Lung (tissue), 12 donors: Measurements from ENCODE around the gene SYNGR2. TPM values are rescaled to one million over a fixed set of nuclear protein-coding genes. Genes with fewer than 3 reads are reported as not detected.

ENCODE experiments used
- ATAC-seq: fragments of 200-7000 bp; cut with Tn5 transposase; one replicate; pipeline ENCODE4 v1.9.1; 2020; ENCODE audit warnings: moderate number of reproducible peaks; ENCODE audit not compliant: insufficient read depth, low FRiP score
- DNase-seq, 3 donors: peaks; one replicate each; pipeline ENCODE4 v3.0.0-alpha.2; 2013 to 2017
- H3K27ac ChIP-seq, 2 donors: one replicate each; pipeline ENCODE4 v1.5.1; 2013; ENCODE audit warnings: mild to moderate bottlenecking in 2 of 2, moderate library complexity in 2 of 2, control low read depth in 1 of 2, inconsistent platforms in 1 of 2, low read depth in 1 of 2, low read length in 1 of 2
- H3K27me3 ChIP-seq, 3 donors: one replicate each; pipeline ENCODE4 v1.5.1; 2013; ENCODE audit warnings: low read length in 2 of 3; ENCODE audit not compliant: control insufficient read depth in 3 of 3, insufficient read depth in 3 of 3
- H3K36me3 ChIP-seq, 4 donors: one replicate each; pipeline ENCODE4 v1.5.1; 2013; ENCODE audit warnings: low read length in 4 of 4, mild to moderate bottlenecking in 1 of 4, moderate library complexity in 1 of 4; ENCODE audit not compliant: control insufficient read depth in 4 of 4, insufficient read depth in 4 of 4
- H3K4me1 ChIP-seq, 5 donors: one replicate each; pipeline ENCODE4 v1.5.1; 2013; ENCODE audit warnings: low read length in 5 of 5, mild to moderate bottlenecking in 2 of 5, moderate library complexity in 1 of 5; ENCODE audit not compliant: control insufficient read depth in 5 of 5, insufficient read depth in 5 of 5
- H3K4me3 ChIP-seq: one replicate; pipeline ENCODE4 v1.5.1; 2013; ENCODE audit warnings: mild to moderate bottlenecking, control low read depth, moderate library complexity
- H3K9ac ChIP-seq, 2 donors: one replicate each; pipeline ENCODE4 v1.5.1; 2013; ENCODE audit warnings: low read length in 2 of 2, control low read depth in 1 of 2; ENCODE audit not compliant: insufficient read depth in 1 of 2
- H3K9me3 ChIP-seq, 4 donors: one replicate each; pipeline ENCODE4 v1.5.1; 2013; ENCODE audit warnings: low read length in 3 of 4, mild to moderate bottlenecking in 1 of 4, moderate library complexity in 1 of 4; ENCODE audit not compliant: control insufficient read depth in 4 of 4, insufficient read depth in 3 of 4
- CTCF ChIP-seq: IDR thresholded peaks from 2 replicates; pipeline ENCODE4 v1.5.1; 2012; ENCODE audit warnings: mild to moderate bottlenecking; ENCODE audit errors: control extremely low read depth, extremely low read depth
- WGBS, 2 donors: extraction: QIAGEN DNeasy Blood & Tissue Kit; methylation state at CpG; one replicate each; pipeline ENCODE4 v1.1.7; 2013; 5-methylcytosine and 5-hydroxymethylcytosine counted together
- polyA plus RNA-seq, 2 donors: library from polyadenylated mRNA; stranded (reverse); fragments of 200-250 nt; gene quantifications; one replicate each; pipeline ENCODE4 v1.2.1, GENCODE V29; 2013
- total RNA-seq, 2 donors: library from RNA; depleted of rRNA in 1 of 2; stranded (reverse); fragments of >200 nt in 1 of 2; gene quantifications; one replicate each; pipeline ENCODE4 v1.2.1, GENCODE V29; 2014 to 2021
- donor health status: control.
- donor health status: control.
- donor health status: Bipolar disorder and iron deficiency.
- donor health status: healthy.
- donor health status: DM: yes; HTN: yes; CAD: no.

SYNGR2 gene
- total and polyA plus RNA-seq, 4 donors: 111 to 212 (median 188) TPM

GRCh38 chr17:78141437-78142118 is 26.8 kb upstream of the SYNGR2 start:
- Histone ChIP-seq H3K9ac (no peak overlapping the region), H3K27me3 (no peaks in the 10 kb centered on the region), H3K36me3 (no peaks in the 10 kb centered on the region), H3K9me3 (no peaks in the 10 kb centered on the region), H3K4me3 (no peak overlapping the region), H3K27ac (peak overlapping the region in 1 of 2 donors; percentile 76), H3K4me1 (peaks cover 0 to 29% (median 18%) of the 10 kb centered on the region in 5 donors)
- DNase-seq: no peak
- 64 to 72% methylated on average over 20 of the region's 20 CpGs for WGBS, 2 donors
- no peak for ATAC-seq
- TF ChIP-seq CTCF: no peak

- H3K27ac ChIP-seq: peak overlapping the region in 1 of 2 donors; percentile 26
- H3K4me1 ChIP-seq: peaks cover 0 to 29% (median 18%) of the 10 kb centered on the region in 5 donors
- TF ChIP-seq CTCF: no peak
- H3K9ac ChIP-seq: no peak overlapping the region
- no peaks in the 10 kb centered on the region for H3K27me3 ChIP-seq
- no peak overlapping the region for H3K4me3 ChIP-seq
- no peaks in the 10 kb centered on the region for H3K9me3 ChIP-seq
- H3K36me3 ChIP-seq: no peaks in the 10 kb centered on the region
- DNase-seq (no peak), ATAC-seq (no peak)
- WGBS, 2 donors: 82 to 88% methylated on average over 16 of the region's 16 CpGs
Observed at GRCh38 chr17:78142119-78142861, 26.1 kb upstream of the SYNGR2 start.

- 90 to 93% methylated on average over 21 of the region's 21 CpGs for WGBS, 2 donors
- no peak overlapping the region for H3K4me3 ChIP-seq
- no peak for TF ChIP-seq CTCF
- H3K9me3 ChIP-seq: no peaks in the 10 kb centered on the region
- H3K4me1 ChIP-seq: peaks cover 0 to 29% (median 18%) of the 10 kb centered on the region in 5 donors
- H3K27me3 ChIP-seq: no peaks in the 10 kb centered on the region
- ATAC-seq: no peak
- DNase-seq: no peak
- H3K27ac ChIP-seq: peak overlapping the region in 1 of 2 donors; percentile 29
- H3K36me3 ChIP-seq: no peaks in the 10 kb centered on the region
- H3K9ac ChIP-seq: no peak overlapping the region
Observed at GRCh38 chr17:78143214-78144146, 24.9 kb upstream of the SYNGR2 start.
